HCT116 (cell line): ENCODE data around the gene CDH4. TPM values are rescaled to one million over a fixed set of nuclear protein-coding genes. Genes with fewer than 3 reads are reported as not detected.

Source experiments
- ATAC-seq: fragments of 200-7000 bp; cut with Tn5 transposase; 2 replicates; pipeline ENCODE4 v1.9.1; 2020; ENCODE audit warnings: mild to moderate bottlenecking, moderate library complexity
- BruUV-seq: library from RNA; stranded (reverse); fragments of 400-500 nt; replicated peaks from 2 replicates; lab custom pipeline; 2021; lab: Mats Ljungman, UMichigan
- CTCF ChIA-PET: fragments of 300-600 bp; sonication (Branson Sonifier 250); formaldehyde crosslinking; loops from one replicate; lab custom pipeline; 2021; ENCODE audit warnings: antibody characterized with exemption; lab: Charles Lee
- POLR2A ChIA-PET: fragments of 300-600, 350-600 bp; sonication (Branson Sonifier 250); formaldehyde crosslinking; loops from one replicate; lab custom pipeline; 2021; ENCODE audit warnings: antibody characterized with exemption; lab: Charles Lee
- RAD21 ChIA-PET, 2 experiments: fragments of 300-600 bp; sonication (Branson Sonifier 250); formaldehyde crosslinking; loops; one replicate each; lab custom pipeline; 2023; ENCODE audit warnings: low total read pairs in 2 of 2; ENCODE audit not compliant: uncharacterized antibody in 2 of 2, unreplicated experiment in 2 of 2, low non-redundant PET in 1 of 2; lab: Charles Lee
- DNase-seq: peaks from one replicate; pipeline ENCODE4 v3.0.0-alpha.2; 2010; ENCODE audit warnings: low read depth, low spot score
- H2AFZ ChIP-seq: fragments of 200-600 bp; shearing (Covaris generic), sonication (generic); 2 replicates; pipeline ENCODE4 v1.6.1; 2017; ENCODE audit warnings: low read depth, mixed run types, mixed read lengths, antibody characterized with exemption, low read length; ENCODE audit not compliant: poor library complexity, severe bottlenecking
- H3K27ac ChIP-seq: 2 replicates; pipeline ENCODE4 v1.5.1; 2012; ENCODE audit warnings: low read depth, low read length
- H3K27me3 ChIP-seq: fragments of 200-600 bp; sonication (generic); 2 replicates; pipeline ENCODE4 v1.6.1; 2016; ENCODE audit warnings: mixed run types, low read length, mixed read lengths; ENCODE audit not compliant: insufficient read depth
- H3K36me3 ChIP-seq, 2 experiments: fragments of 200-500 bp in 1 of 2; fragments of 200-600 bp in 1 of 2; sonication (Bioruptor generic) in 1 of 2; sonication (generic) in 1 of 2; 2 replicates each; pipeline versions ENCODE4 v1.5.1 to v1.6.1; 2014 to 2016; ENCODE audit warnings: low read length in 2 of 2, inconsistent platforms in 1 of 2, mixed read lengths in 1 of 2, mixed run types in 1 of 2; ENCODE audit not compliant: insufficient read depth in 2 of 2, control insufficient read depth in 1 of 2
- H3K4me1 ChIP-seq, 2 experiments: fragments of 200-600 bp in 1 of 2; sonication (generic) in 1 of 2; 2 replicates each; pipeline versions ENCODE4 v1.5.1 to v1.6.1; 2012 to 2017; ENCODE audit warnings: low read length in 2 of 2, inconsistent platforms in 1 of 2, mild to moderate bottlenecking in 1 of 2, mixed read lengths in 1 of 2, mixed run types in 1 of 2, moderate library complexity in 1 of 2; ENCODE audit not compliant: insufficient read depth in 2 of 2, control insufficient read depth in 1 of 2
- H3K4me2 ChIP-seq: fragments of 200-600 bp; sonication (generic); 2 replicates; pipeline ENCODE4 v1.6.1; 2017; ENCODE audit warnings: mixed run types, low read length, mixed read lengths
- H3K4me3 ChIP-seq, 2 experiments: fragments of 200-600 bp in 1 of 2; sonication (generic) in 1 of 2; replicated peaks in 1 of 2; 2 replicates each; pipeline ENCODE4 v1.5.1; 2011 to 2016; ENCODE audit warnings: low read length in 2 of 2, control low read depth in 1 of 2, low read depth in 1 of 2, mild to moderate bottlenecking in 1 of 2, mixed read lengths in 1 of 2, mixed run types in 1 of 2
- H3K79me2 ChIP-seq: fragments of 200-600 bp; sonication (generic); 2 replicates; pipeline ENCODE4 v1.6.1; 2017; ENCODE audit warnings: mild to moderate bottlenecking, mixed run types, low read length, moderate library complexity, mixed read lengths; ENCODE audit not compliant: insufficient read depth
- H3K9ac ChIP-seq: fragments of 200-600 bp; sonication (generic); 2 replicates; pipeline ENCODE4 v1.6.1; 2016; ENCODE audit warnings: low read length, mixed read lengths
- H3K9me2 ChIP-seq: fragments of 200-600 bp; sonication (generic), shearing (Covaris generic); 2 replicates; pipeline ENCODE4 v1.6.1; 2017; ENCODE audit warnings: mixed run types, mild to moderate bottlenecking, moderate library complexity; ENCODE audit not compliant: insufficient read depth
- H3K9me3 ChIP-seq, 2 experiments: fragments of 200-500 bp in 1 of 2; fragments of 200-600 bp in 1 of 2; sonication (Bioruptor generic) in 1 of 2; sonication (generic) in 1 of 2; 2 replicates each; pipeline ENCODE4 v1.6.1; 2014 to 2017; ENCODE audit warnings: low read length in 2 of 2, mixed read lengths in 2 of 2, inconsistent platforms in 1 of 2, low read depth in 1 of 2, mild to moderate bottlenecking in 1 of 2, mixed run types in 1 of 2, moderate library complexity in 1 of 2; ENCODE audit not compliant: control insufficient read depth in 1 of 2, insufficient read depth in 1 of 2
- H4K20me1 ChIP-seq: fragments of 200-600 bp; sonication (generic), shearing (Covaris generic); 2 replicates; pipeline ENCODE4 v1.6.1; 2017; ENCODE audit warnings: mixed run types, mild to moderate bottlenecking, moderate library complexity; ENCODE audit not compliant: insufficient read depth
- EZH2 ChIP-seq: fragments of 200-600 bp; sonication (generic); IDR thresholded peaks from 2 replicates; pipeline ENCODE4 v1.6.1; 2017; ENCODE audit warnings: antibody characterized with exemption, mixed run types
- EZH2phosphoT487 ChIP-seq: fragments of 200-600 bp; IDR thresholded peaks from 2 replicates; pipeline ENCODE4 v1.6.1; 2018; ENCODE audit warnings: antibody characterized with exemption, borderline replicate concordance
- POLR2A ChIP-seq: IDR thresholded peaks from 2 replicates; pipeline ENCODE4 v1.7.0; 2011; ENCODE audit warnings: borderline replicate concordance; ENCODE audit not compliant: insufficient read depth, insufficient read length; ENCODE audit errors: extremely low read depth
- POLR2AphosphoS5 ChIP-seq: IDR thresholded peaks from 2 replicates; pipeline ENCODE4 v1.6.1; 2011; ENCODE audit warnings: mild to moderate bottlenecking, low read depth, low read length, moderate library complexity
- SIN3A ChIP-seq: IDR thresholded peaks from 2 replicates; pipeline ENCODE4 v1.6.1; 2012; ENCODE audit warnings: low read depth
- ZBTB33 ChIP-seq: IDR thresholded peaks from 2 replicates; pipeline ENCODE4 v1.6.1; 2011; ENCODE audit warnings: mild to moderate bottlenecking, low read length, moderate library complexity; ENCODE audit not compliant: insufficient replicate concordance; ENCODE audit errors: extremely low read depth
- intact Hi-C: fragments of 100-400 bp; cut with micrococcal nuclease; formaldehyde crosslinking; loops from 2 replicates; pipeline ENCODE4 v1.10.0; 2022
- total RNA-seq: library from RNA; stranded (reverse); gene quantifications from one replicate; pipeline ENCODE4 v1.2.1, GENCODE V29; 2021; ENCODE audit not compliant: unreplicated experiment
- TF ChIP-seq, protein P1 (sequence below): IDR thresholded peaks from 2 replicates; pipeline ENCODE4 v1.6.1; 2012
- TF ChIP-seq, protein P2 (sequence below): IDR thresholded peaks from 2 replicates; pipeline ENCODE4 v1.6.1; 2012

CDH4 gene
- total RNA-seq, 1 experiment from 2014 or later = not detected

GRCh38 chr20:61220131-61220530 lies 31.9 kb upstream of the CDH4 start:
- Histone ChIP-seq H2AFZ (no peak overlapping the region), H3K9ac (no peak overlapping the region), H3K9me3 (peaks cover 25 to 51% of the 10 kb centered on the region in 2 experiments; a peak in 2 of 4 replicates), H3K4me2 (no peak overlapping the region), H3K79me2 (no peaks in the 10 kb centered on the region), H3K27me3 (no peaks in the 10 kb centered on the region), H3K27ac (no peak overlapping the region), H3K4me1 (no peaks in the 10 kb centered on the region), H3K36me3 (no peaks in the 10 kb centered on the region), H4K20me1 (no peaks in the 10 kb centered on the region), H3K4me3 (no peak overlapping the region), H3K9me2 (no peaks in the 10 kb centered on the region)
- RAD21 ChIA-PET = no interaction called here
- CTCF ChIA-PET = no interaction called here
- DNase-seq = no peak
- BruUV-seq = no TSS peak
- no peak for ATAC-seq
- intact Hi-C loops = no loop called here
- POLR2A ChIA-PET = no interaction called here
- TF ChIP-seq EZH2 = no peak
- TF ChIP-seq, protein P1, sequence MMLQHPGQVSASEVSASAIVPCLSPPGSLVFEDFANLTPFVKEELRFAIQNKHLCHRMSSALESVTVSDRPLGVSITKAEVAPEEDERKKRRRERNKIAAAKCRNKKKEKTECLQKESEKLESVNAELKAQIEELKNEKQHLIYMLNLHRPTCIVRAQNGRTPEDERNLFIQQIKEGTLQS = no peak
- TF ChIP-seq ZBTB33 = no peak
- no peak for TF ChIP-seq EZH2phosphoT487
- TF ChIP-seq, protein P2, sequence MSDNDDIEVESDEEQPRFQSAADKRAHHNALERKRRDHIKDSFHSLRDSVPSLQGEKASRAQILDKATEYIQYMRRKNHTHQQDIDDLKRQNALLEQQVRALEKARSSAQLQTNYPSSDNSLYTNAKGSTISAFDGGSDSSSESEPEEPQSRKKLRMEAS = no peak
- TF ChIP-seq POLR2A = no peak
- no peak for TF ChIP-seq SIN3A
- no peak for TF ChIP-seq POLR2AphosphoS5
